DND-41 (cell line): ENCODE measurements around the gene TMEM182.

Source experiments
- ATAC-seq: fragments of 200-7000 bp; cut with Tn5 transposase; 3 replicates; pipeline ENCODE4 v1.9.1; 2021; ENCODE audit warnings: low read depth; ENCODE audit not compliant: insufficient read depth
- DNase-seq: peaks from one replicate; pipeline ENCODE4 v3.0.0-alpha.2; 2020
- H2AFZ ChIP-seq: 2 replicates; pipeline ENCODE4 v1.6.0; 2012; ENCODE audit warnings: low read depth, low read length
- H3K27ac ChIP-seq: 2 replicates; pipeline ENCODE4 v1.5.1; 2012; ENCODE audit warnings: low read length, inconsistent platforms
- H3K27me3 ChIP-seq: fragments of 200-600 bp; sonication (generic); 2 replicates; pipeline ENCODE4 v1.6.0; 2012; ENCODE audit warnings: low read length, mild to moderate bottlenecking, inconsistent platforms; ENCODE audit not compliant: insufficient read depth, poor library complexity
- H3K36me3 ChIP-seq: 2 replicates; pipeline ENCODE4 v1.5.1; 2012; ENCODE audit warnings: low read length, inconsistent platforms; ENCODE audit not compliant: insufficient read depth
- H3K4me1 ChIP-seq: 2 replicates; pipeline ENCODE4 v1.5.1; 2012; ENCODE audit warnings: mild to moderate bottlenecking, low read length; ENCODE audit not compliant: insufficient read depth
- H3K4me2 ChIP-seq: 2 replicates; pipeline ENCODE4 v1.6.0; 2012; ENCODE audit warnings: mild to moderate bottlenecking, moderate library complexity, low read length, inconsistent platforms; ENCODE audit not compliant: insufficient read depth
- H3K4me3 ChIP-seq, 2 experiments: fragments of 200-600 bp in 1 of 2; shearing (Covaris generic) in 1 of 2; 2 replicates each; pipeline ENCODE4 v1.5.1; 2012 to 2016; ENCODE audit warnings: inconsistent platforms in 2 of 2, low read length in 2 of 2, mild to moderate bottlenecking in 2 of 2, low read depth in 1 of 2, moderate library complexity in 1 of 2
- H3K79me2 ChIP-seq: 2 replicates; pipeline ENCODE4 v1.6.0; 2012; ENCODE audit warnings: low read length, inconsistent platforms; ENCODE audit not compliant: insufficient read depth
- H3K9ac ChIP-seq: 2 replicates; pipeline ENCODE4 v1.6.0; 2012; ENCODE audit warnings: low read depth, mild to moderate bottlenecking, inconsistent platforms, low read length, moderate library complexity
- H3K9me3 ChIP-seq: 2 replicates; pipeline ENCODE4 v1.5.1; 2012; ENCODE audit warnings: low read length, moderate library complexity, mild to moderate bottlenecking, inconsistent platforms; ENCODE audit not compliant: insufficient read depth, severe bottlenecking
- H4K20me1 ChIP-seq: 2 replicates; pipeline ENCODE4 v1.6.0; 2012; ENCODE audit warnings: low read length; ENCODE audit not compliant: insufficient read depth
- EZH2 ChIP-seq: IDR thresholded peaks from 3 replicates; pipeline ENCODE4 v1.6.1; 2012; ENCODE audit warnings: borderline replicate concordance, low read depth, mild to moderate bottlenecking, moderate library complexity, low read length, inconsistent platforms; ENCODE audit not compliant: severe bottlenecking
- TF ChIP-seq, protein P1 (sequence below): IDR thresholded peaks from 2 replicates; pipeline ENCODE4 v1.5.1; 2012; ENCODE audit warnings: borderline replicate concordance, low read length, moderate library complexity, mild to moderate bottlenecking; ENCODE audit not compliant: poor library complexity, severe bottlenecking; ENCODE audit errors: extremely low read depth

TMEM182 gene

GRCh38 chr2:102768892-102769291 lies 7.1 kb downstream of the TMEM182 start:
- ATAC-seq, result no peak
- Histone ChIP-seq H4K20me1 (no peaks in the 10 kb centered on the region), H2AFZ (no peak overlapping the region), H3K4me3 (no peak overlapping the region), H3K9me3 (no peaks in the 10 kb centered on the region), H3K4me1 (no peaks in the 10 kb centered on the region), H3K27ac (no peak overlapping the region), H3K9ac (no peak overlapping the region), H3K27me3 (no peaks in the 10 kb centered on the region), H3K4me2 (no peak overlapping the region), H3K79me2 (no peaks in the 10 kb centered on the region), H3K36me3 (peaks cover 11% of the 10 kb centered on the region; the same call in 1 of the 2 replicates)
- DNase-seq, result no peak
- TF ChIP-seq EZH2, result no peak
- TF ChIP-seq, protein P1, sequence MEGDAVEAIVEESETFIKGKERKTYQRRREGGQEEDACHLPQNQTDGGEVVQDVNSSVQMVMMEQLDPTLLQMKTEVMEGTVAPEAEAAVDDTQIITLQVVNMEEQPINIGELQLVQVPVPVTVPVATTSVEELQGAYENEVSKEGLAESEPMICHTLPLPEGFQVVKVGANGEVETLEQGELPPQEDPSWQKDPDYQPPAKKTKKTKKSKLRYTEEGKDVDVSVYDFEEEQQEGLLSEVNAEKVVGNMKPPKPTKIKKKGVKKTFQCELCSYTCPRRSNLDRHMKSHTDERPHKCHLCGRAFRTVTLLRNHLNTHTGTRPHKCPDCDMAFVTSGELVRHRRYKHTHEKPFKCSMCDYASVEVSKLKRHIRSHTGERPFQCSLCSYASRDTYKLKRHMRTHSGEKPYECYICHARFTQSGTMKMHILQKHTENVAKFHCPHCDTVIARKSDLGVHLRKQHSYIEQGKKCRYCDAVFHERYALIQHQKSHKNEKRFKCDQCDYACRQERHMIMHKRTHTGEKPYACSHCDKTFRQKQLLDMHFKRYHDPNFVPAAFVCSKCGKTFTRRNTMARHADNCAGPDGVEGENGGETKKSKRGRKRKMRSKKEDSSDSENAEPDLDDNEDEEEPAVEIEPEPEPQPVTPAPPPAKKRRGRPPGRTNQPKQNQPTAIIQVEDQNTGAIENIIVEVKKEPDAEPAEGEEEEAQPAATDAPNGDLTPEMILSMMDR, result no peak

DNA sequence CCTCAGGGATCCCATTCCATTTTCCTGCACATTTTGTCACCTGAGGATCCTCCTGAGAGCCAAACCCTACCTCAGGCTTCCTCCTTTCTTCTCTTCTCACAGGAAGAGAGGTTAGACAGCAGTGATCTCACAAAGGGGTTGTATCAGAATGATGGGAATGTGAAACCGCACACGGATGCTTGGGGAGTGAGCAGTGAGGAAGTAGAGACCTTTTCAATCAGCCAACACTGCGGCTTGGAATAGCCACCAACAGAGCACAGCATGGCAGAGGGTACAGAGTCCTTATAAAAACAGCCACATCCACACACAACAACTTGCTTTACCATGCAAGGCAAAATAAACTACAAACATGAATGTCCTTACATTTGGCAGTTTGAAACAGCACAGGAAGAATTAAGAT lies 8.7 kb downstream of the TMEM182 start:
- no peaks in the 10 kb centered on the region for H3K4me1 ChIP-seq
- TF ChIP-seq, protein P1, result no peak
- no peak for TF ChIP-seq EZH2
- no peaks in the 10 kb centered on the region for H3K79me2 ChIP-seq
- H2AFZ ChIP-seq, result no peak overlapping the region
- H3K9ac ChIP-seq, result no peak overlapping the region
- no peak overlapping the region for H3K4me2 ChIP-seq
- H3K36me3 ChIP-seq, result peaks cover 4% of the 10 kb centered on the region; the same call in 1 of the 2 replicates
- DNase-seq (no peak), ATAC-seq (no peak)
- H3K27me3 ChIP-seq, result no peaks in the 10 kb centered on the region
- no peaks in the 10 kb centered on the region for H3K9me3 ChIP-seq
- no peaks in the 10 kb centered on the region for H4K20me1 ChIP-seq
- no peak overlapping the region for H3K4me3 ChIP-seq
- no peak overlapping the region for H3K27ac ChIP-seq

- Histone ChIP-seq H2AFZ (no peak overlapping the region), H3K9me3 (no peaks in the 10 kb centered on the region), H3K9ac (no peak overlapping the region), H3K4me1 (no peaks in the 10 kb centered on the region), H4K20me1 (no peaks in the 10 kb centered on the region), H3K27me3 (no peaks in the 10 kb centered on the region), H3K4me2 (no peak overlapping the region), H3K79me2 (no peaks in the 10 kb centered on the region), H3K27ac (no peak overlapping the region), H3K36me3 (no peaks in the 10 kb centered on the region; the same call in 1 of the 2 replicates), H3K4me3 (no peak overlapping the region)
- DNase-seq (no peak), ATAC-seq (no peak)
- TF ChIP-seq EZH2, result no peak
- TF ChIP-seq, protein P1, result no peak
These were observed 9.3 kb downstream of the TMEM182 start for GRCh38 chr2:102771114-102771513.

DNA sequence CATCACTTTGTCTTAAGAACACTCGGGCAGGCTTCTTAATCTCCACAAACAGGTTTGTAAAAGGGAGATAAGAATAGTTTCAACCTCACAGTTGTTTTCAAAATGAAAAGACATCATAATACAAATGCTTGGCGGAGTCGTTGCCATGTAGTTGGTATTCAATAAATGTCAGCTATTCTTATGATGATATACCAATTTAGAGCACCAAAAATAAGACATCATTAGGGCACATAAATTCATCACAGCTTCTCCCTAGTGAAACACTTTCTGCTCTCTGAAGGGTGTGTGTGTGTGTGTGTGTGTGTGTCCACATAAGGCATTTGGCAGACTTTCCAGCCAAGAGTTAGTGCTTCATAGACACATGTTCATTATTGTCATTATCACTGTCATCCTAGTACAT lies 10.8 kb downstream of the TMEM182 start:
- H3K79me2 ChIP-seq, result no peaks in the 10 kb centered on the region
- no peak for DNase-seq
- TF ChIP-seq EZH2, result no peak
- TF ChIP-seq, protein P1, result no peak
- H3K36me3 ChIP-seq, result no peaks in the 10 kb centered on the region; the same call in 1 of the 2 replicates
- H3K27me3 ChIP-seq, result no peaks in the 10 kb centered on the region
- no peak overlapping the region for H3K4me3 ChIP-seq
- H3K27ac ChIP-seq, result no peak overlapping the region
- no peaks in the 10 kb centered on the region for H4K20me1 ChIP-seq
- no peak overlapping the region for H3K9ac ChIP-seq
- no peak overlapping the region for H2AFZ ChIP-seq
- H3K4me1 ChIP-seq, result no peaks in the 10 kb centered on the region
- H3K9me3 ChIP-seq, result no peaks in the 10 kb centered on the region
- ATAC-seq, result no peak
- no peak overlapping the region for H3K4me2 ChIP-seq
